ENCODE data around the gene CCDC69.

- TF ChIP-seq CTCF (IDR thresholded peaks at IDR 0.05) (no peak), POLR2A (IDR thresholded peaks at IDR 0.05) (no peak)
These were observed 55.1 kb downstream of the CCDC69 start for GRCh38 chr5:151168602-151169344.
